NCI-H1092 treated with DMSO at 0.1 percent for 48 hours (cell line): ENCODE measurements around the gene ACSM2A.
"Not testable (repeated sequence)": the region's sequence is repeated elsewhere in the genome, so short reads cannot be mapped to it uniquely, and the experiment has no call there.

Source experiments
- DNase-seq: peaks from one replicate; lab custom pipeline; 2025; lab: John Stamatoyannopoulos, UW

The ACSM2A gene

DNA sequence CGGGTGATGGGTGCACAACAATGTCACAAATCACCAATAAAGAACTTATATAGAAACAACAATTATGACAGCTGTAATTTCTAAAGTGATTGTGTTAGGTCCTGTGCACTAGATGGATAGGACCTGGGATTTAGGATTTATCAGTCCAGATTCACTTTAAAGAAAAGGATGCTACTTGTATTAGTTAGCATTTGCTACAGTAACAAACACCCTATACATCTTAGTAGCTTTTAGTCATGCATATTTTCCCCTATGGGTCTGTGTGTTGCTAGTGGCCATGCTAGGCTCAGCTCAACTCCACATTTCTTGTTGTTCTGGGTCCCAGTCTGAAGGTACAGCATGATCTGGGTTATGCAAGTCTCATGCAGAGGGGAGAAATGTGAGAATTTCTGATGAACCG lies 7.9 kb downstream of the ACSM2A start:
- not testable (repeated sequence) for DNase-seq

DNA sequence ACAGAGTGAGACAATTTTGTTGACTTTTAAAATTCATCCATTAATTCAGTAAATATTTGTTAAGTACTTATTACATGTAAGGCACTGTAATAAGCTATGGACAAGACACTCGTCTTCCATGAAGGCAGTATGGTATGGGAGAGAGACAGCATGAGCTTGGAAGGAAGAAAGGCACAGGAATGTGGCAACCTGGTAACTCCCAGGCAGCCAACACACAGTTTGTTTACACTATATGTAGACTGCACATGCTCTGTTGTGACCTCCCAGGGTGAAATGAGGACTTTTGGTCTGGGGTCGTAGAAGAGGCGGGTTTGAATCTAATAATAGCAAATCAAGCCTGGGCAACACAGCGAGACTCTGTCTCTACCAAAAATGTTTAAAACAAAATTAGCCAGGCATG lies 9.0 kb downstream of the ACSM2A start:
- DNase-seq: not testable (repeated sequence)

DNA sequence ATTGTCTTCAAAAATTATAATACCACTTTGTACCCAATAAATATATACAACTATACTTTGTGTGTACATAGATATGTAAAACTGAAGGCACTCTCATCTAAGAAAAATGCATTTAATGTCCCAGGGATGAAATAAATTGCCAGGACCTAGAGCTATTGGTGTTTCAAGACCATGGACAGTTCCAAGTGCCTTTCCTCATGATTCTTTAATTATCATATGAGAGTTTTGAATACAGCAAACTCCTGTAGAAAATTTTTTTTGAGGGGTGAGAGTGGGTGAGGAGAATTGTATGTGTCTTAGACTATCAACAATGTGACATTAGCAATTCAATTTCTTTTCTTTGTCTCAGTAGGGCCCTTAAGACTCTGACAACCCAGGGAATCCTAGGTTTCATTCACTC lies 17.6 kb downstream of the ACSM2A start:
- DNase-seq: not testable (repeated sequence)

DNA sequence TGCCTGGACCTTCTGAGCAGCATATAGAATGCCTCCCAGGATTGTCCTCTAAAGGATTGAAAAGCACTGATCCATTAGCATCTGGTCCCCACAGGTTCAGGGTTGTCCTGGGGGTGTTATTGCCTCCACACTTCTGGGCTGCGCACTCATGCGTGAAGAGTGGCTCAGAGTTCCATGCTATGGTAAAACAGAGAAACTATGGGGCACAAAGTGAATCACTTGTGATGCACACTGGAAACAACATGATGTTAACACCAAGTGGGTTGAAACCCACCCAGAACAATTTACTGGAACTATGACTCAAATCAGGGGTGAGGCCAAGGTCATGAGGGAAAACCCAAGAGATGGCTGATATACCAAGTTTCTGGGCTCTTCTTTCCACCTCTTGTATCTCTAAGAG lies 18.6 kb downstream of the ACSM2A start:
- not testable (repeated sequence) for DNase-seq

DNA sequence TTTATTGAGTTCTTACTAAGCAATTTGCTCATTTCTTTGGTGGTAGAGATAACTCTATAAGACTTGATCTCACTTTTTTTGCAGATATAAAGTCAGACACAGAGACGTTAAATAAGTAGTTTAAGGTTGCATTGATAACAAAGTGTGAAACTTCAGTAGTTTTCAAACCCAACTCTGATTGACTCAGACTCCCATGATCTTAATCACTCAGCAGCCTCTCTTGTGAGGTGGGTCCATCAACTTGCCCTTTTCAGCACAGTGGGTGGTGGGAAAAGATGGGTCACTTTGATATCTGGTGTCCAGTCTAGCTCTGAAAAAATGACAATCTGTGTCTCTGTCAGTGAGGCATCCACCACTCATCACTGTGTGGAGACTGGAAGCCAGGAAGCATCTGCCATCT lies 19.4 kb downstream of the ACSM2A start:
- DNase-seq: not testable (repeated sequence)

DNA sequence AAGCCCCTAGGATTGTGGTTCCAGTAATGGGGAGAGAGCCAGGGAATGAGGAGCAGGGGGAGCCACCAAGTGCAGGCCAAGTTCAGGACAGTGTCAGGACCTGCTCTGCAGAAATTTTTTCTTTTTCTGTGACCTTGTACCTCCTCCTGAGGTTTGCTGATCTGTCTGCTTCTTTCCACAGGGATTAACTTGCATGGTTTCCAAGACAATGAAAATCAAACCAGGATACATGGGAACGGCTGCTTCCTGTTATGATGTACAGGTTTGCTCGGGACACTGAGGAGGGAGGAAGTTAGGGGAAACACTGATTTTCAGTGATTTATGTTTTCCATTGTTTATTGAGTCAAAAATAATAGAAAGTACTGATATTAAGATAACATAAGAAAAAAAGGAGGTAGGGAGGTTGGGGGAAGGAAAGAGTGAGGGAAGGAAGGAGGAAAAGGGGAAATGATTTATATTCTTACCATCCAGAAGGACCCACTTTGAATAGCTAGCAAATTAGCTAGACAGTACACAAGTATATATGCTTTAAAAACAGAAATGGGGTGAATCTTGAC lies 25.9 kb downstream of the ACSM2A start:
- DNase-seq: not testable (repeated sequence)

DNA sequence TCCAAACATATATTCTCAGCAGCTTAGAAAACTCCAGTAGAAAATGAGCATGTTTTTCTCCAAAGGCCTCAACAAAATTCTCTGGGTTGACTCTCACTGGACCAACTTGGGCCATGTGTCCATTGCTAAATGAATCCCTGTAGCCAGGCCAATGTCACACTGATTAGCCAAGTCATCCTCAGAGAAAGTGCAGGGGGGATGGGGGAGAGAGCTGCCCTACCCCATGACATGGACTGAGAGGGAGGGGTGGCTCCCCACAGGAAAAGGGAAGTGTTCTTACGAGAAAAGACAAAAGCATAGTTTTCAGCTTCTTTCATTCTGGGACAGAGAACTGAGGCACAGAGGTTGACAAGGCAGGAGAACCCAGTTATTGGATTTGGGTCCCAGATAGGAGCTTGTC lies 32.7 kb downstream of the ACSM2A start:
- not testable (repeated sequence) for DNase-seq

DNA sequence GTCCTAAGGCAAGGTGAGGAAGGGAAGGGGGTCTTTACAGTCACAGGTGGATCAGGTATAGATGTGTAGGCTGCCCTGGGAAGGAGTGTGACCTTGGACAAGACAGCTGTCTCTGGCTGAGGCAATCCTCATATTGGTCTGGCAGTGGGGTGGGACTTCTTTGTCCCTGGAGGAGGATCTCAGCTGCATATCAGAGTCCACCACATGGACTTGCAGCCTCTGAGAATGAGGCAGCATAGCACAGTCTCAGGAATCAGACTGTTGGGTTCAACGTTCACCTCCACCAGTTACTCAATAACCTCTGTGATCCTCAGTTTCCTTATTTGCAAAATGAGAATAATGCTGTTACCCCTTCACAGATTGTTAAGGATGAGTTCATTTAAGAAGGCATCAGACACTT lies 33.4 kb downstream of the ACSM2A start:
- no peak for DNase-seq

DNA sequence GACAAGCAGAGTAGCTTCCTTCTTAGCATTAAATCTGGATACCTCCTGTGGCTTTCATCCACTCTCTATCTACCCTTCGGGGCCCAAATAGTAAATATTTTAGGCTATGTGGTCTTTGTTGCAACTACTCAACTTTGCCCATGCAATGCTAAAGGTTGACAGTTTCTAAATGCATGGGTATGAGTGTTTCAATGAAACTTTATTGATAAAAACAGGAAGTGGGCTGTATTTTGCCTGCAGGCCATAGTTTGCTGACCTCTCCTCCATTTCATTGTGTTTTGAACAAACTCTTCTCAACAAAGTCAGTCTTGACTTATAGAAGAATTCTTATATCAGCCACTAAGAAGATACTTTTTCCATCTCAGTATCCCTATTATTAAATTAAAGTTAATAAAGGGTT lies 34.1 kb downstream of the ACSM2A start:
- DNase-seq: no peak

DNA sequence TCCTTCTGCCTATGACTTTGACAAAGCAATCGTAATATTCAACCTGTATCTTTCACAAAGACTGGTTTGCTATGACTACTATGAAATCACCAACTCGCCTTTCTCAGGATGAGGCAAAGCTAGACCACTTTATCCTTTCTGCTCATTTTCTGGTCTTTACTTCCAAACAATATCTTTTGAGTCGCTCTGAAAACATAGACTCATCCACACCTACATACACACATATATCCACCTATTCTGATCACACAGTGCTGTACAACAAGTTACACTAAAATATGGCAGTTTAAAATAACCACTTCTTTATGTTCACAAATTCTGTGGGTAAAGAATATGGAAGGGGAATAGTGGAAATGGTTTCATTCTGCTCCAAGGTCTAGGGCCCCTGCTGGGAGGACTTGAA lies 39.7 kb downstream of the ACSM2A start:
- DNase-seq: not testable (repeated sequence)

DNA sequence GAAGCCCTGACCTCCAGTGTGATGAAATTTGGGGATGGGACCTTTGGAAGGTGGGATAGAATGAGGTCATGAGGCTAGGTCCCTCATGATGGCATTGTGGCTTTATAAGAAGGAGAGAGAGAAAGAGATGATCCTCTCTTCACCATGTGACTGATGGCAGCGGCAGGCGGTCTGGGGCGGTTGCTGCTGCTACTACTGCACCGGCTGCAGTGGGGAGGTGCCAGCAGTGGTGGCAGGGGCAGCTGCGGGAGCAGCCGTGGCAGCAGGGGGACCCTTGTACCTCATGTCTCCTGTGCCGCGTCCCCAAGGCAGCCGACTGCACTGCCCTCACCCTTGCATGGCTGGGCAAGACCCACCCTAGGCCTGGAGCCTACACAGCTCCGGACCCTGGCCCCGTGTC lies 40.1 kb downstream of the ACSM2A start:
- DNase-seq: not testable (repeated sequence)

DNA sequence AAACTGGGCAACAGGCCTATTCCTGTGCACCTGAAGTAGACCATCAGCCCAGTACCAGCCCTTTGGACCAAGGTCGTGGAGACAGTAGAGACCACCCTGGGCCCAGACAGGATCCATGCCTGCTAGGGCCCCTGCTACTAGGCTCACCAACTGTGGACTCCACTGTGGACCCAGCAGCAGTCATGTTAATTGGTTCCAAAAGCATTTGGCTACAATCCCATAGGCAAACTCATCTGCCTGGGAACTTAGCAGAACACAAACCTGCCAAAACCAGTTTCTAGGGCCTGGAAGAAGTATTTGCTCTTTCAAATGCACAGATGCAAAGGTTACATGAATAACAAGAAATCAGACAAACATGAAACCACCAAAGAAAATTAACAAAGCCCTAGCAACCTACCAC lies 53.1 kb downstream of the ACSM2A start:
- DNase-seq: no peak

DNA sequence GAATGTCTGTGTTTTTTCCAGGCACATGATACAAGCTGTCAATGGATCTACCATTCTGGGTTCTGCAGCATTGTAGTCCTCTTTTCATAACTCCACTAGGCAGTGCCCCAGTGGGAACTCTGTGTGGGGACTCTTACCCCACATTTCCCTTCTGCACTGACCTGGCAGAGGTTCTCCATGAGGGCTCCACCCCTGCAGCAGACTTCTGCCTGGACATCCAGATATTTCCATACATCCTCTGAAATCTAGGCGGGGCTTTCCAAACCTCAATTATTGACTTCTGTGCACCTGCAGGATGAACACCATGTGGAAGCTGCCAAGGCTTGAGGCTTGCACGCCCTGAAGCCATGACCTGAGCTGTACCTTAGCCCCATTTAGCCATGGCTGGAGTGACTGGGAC lies 56.0 kb downstream of the ACSM2A start:
- DNase-seq: no peak

DNA sequence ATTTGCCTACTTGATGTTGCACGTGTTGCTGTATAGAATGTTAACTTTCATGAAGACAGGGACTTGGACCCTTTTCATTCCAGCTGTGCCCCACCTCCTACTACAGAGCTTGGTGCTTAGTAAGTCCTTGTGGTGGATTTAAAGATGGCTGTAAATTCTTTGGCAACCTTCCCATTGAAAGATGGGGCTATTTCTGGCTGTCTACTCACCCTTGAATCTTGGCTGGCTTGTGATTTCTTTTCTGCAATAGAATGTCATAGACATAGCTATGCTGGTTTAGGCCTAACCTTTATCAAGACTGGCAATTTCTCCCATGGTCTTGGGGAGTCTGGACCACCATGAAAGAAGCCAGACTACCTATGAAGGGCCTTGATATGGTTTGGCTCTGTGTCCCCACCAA lies 59.0 kb downstream of the ACSM2A start:
- DNase-seq: no peak

DNA sequence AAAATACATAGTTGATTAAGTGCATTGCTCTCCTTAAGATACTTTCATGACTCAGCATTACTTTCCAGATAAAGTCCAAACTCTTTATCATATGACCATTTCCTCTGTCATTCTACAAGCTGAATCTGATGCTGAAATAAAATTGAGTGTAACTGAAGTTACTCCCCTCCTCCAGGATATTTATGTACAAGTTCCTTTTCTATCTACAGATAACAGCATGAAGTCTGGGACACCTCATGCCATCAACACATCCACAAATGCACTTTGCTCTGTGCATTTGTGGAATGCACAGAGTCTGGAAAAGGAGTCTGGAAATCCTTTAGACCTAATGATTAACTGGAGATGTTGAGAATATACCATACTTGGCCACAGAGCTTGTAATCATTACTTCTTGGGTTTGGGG lies 64.4 kb downstream of the ACSM2A start:
- no peak for DNase-seq

DNA sequence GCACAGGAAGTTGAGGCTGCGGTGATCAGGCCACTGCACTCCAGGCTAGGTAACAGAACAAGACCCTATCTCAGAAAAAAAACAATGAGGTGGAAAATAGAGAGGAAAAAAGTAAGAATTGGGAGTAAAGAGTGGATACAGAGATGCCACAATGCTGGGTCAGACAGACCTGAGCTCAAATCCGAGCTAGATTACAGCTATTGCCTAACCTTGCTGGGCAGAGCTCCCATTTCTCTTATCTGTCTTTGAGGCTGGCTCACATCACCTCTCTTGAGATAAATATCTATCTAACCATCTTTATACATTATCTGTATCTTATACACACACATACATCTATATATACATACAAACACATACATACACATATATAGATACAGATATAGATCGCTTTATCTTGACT lies 65.8 kb downstream of the ACSM2A start:
- DNase-seq: no peak

DNA sequence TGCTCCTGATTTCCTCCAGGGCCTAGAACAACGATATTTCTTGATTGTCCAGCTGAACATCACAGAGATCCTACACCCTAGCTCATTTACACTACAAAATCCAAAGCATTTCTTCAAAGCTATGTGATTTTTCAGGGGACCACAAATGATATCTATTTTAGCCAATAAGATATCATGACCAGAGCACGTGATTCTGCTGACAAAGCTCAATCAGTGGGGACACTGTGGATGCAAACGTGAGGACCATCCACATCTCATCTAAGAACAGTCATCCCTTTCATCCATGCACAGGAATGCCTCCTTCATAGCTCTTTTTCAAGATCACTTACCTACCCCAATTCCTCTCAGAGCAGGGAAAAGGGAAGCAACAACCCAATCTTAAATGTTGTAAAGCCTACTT lies 67.9 kb downstream of the ACSM2A start:
- DNase-seq: no peak

DNA sequence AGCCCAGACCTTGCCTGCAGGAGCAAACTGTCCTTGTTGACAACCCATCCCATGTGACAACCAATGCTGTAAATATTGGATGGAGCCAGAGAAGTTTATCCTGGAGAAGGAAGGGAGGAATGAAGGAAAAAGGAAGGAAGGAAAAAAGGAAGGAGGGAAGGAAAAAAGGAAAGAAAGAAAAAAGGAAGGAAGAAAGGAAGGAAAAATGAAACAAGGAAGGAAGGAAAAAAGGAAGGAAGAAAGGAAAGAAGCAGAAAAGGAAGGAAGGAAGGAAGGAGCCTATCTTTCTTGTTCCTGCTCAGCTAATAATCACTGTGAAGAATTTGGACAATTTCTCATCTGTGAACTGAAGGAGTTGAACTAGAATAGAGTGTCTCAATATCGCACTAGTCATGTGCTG lies 68.8 kb downstream of the ACSM2A start:
- DNase-seq: no peak

DNA sequence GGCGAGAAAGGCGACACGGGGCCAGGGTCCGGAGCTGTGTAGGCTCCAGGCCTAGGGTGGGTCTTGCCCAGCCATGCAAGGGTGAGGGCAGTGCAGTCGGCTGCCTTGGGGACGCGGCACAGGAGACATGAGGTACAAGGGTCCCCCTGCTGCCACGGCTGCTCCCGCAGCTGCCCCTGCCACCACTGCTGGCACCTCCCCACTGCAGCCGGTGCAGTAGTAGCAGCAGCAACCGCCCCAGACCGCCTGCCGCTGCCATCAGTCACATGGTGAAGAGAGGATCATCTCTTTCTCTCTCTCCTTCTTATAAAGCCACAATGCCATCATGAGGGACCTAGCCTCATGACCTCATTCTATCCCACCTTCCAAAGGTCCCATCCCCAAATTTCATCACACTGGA lies 80.5 kb downstream of the ACSM2A start:
- DNase-seq: not testable (repeated sequence)

DNA sequence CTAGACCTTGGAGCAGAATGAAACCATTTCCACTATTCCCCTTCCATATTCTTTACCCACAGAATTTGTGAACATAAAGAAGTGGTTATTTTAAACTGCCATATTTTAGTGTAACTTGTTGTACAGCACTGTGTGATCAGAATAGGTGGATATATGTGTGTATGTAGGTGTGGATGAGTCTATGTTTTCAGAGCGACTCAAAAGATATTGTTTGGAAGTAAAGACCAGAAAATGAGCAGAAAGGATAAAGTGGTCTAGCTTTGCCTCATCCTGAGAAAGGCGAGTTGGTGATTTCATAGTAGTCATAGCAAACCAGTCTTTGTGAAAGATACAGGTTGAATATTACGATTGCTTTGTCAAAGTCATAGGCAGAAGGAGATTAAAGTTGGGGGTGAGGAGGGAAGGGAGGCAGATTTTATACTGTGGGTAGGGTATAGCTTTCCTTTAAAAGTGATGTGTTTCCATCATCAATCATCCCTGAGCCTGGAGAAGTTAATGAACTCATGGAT lies 81.0 kb downstream of the ACSM2A start:
- DNase-seq: not testable (repeated sequence)

DNA sequence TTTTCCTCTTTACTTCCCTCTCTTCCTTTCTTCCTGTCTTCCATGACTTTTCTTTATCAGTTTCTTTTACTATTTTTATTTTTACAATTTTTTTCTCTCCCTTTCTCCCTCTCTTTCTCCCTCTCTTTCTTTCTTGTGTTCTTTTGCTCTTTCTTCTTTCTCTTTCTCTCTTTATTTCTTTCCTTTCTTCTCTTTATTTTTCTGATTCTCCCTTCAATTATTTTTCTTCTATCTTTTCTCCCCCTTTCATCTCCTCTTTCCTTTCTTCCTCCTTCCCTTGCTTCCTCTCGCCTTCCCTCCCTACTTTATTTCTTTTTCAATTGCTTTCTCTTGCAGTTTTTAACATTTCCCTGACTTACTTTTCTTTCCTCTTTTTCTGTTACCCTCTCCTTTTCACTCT lies 85.3 kb downstream of the ACSM2A start:
- DNase-seq: not testable (repeated sequence)
